GM21381 (cell line): Measurements from ENCODE around the gene TPP1.

Source experiments
- ATAC-seq: cut with Tn5 transposase; IDR thresholded peaks from one replicate; pipeline ENCODE4 v1.9.1; 2021; ENCODE audit warnings: mild to moderate bottlenecking, moderate library complexity; ENCODE audit not compliant: unreplicated experiment

The TPP1 gene

GRCh38 chr11:6612213-6613041 is 6.8 kb downstream of the TPP1 start, which contains the start of gene TAF10:
TSS of gene TAF10 (minus strand) at chr11:6612216. CDS start at chr11:6612189, 27 bp downstream.
- ATAC-seq: peak; percentile 91

GRCh38 chr11:6611963-6612212 is 7.3 kb downstream of the TPP1 start:
- peak; percentile 7 for ATAC-seq

- no peak for ATAC-seq
Observed at GRCh38 chr11:6611092-6611962, 7.9 kb downstream of the TPP1 start.

GRCh38 chr11:6610591-6610990 is 8.6 kb downstream of the TPP1 start:
- no peak for ATAC-seq

GRCh38 chr11:6609502-6610015 is 9.7 kb downstream of the TPP1 start:
- no peak for ATAC-seq

GRCh38 chr11:6608726-6609501 is 10.3 kb downstream of the TPP1 start:
- ATAC-seq: no peak

- no peak for ATAC-seq
Observed at GRCh38 chr11:6608011-6608410, 11.2 kb downstream of the TPP1 start.

- ATAC-seq: no peak
Observed at GRCh38 chr11:6607190-6607795, 11.9 kb downstream of the TPP1 start.

- ATAC-seq: peak; percentile 47
Observed at GRCh38 chr11:6606471-6607189, 12.6 kb downstream of the TPP1 start.

GRCh38 chr11:6604790-6605189 is 14.4 kb downstream of the TPP1 start:
- ATAC-seq: no peak

GRCh38 chr11:6604081-6604626 is 15.1 kb downstream of the TPP1 start:
- ATAC-seq: peak; percentile 30

GRCh38 chr11:6603287-6604080 is 15.7 kb downstream of the TPP1 start, which contains the start of the genes ILK and RRP8:
TSS of gene ILK (plus strand) at chr11:6603774. CDS start at chr11:6604272, 498 bp downstream.
TSS of gene RRP8 (minus strand) at chr11:6603616. CDS start at chr11:6603502, 114 bp downstream.
- peak; percentile 79 for ATAC-seq

- ATAC-seq: no peak
Observed at GRCh38 chr11:6602096-6602940, 16.9 kb downstream of the TPP1 start.

- no peak for ATAC-seq
Observed at GRCh38 chr11:6601041-6601461, 18.2 kb downstream of the TPP1 start.

GRCh38 chr11:6599881-6600390 is 19.3 kb downstream of the TPP1 start:
- no peak for ATAC-seq

- ATAC-seq: no peak
Observed at GRCh38 chr11:6599449-6599848, 19.8 kb downstream of the TPP1 start.

GRCh38 chr11:6598555-6598954 is 20.7 kb downstream of the TPP1 start:
- no peak for ATAC-seq
